GM23248 (cell line): ENCODE results near the gene ZNRD2. TPM values are rescaled to one million over a fixed set of nuclear protein-coding genes. Genes with fewer than 3 reads are reported as not detected.
A peak's percentile ranks its signal among the peaks of the same experiment; 100 is the strongest.

Experiments used
- DNase-seq: peaks from one replicate; pipeline ENCODE4 v3.0.0-alpha.2; 2015
- H2AFZ ChIP-seq: fragments of 200-600 bp; sonication (generic); 2 replicates; pipeline ENCODE4 v1.6.1; 2016; ENCODE audit warnings: antibody characterized with exemption
- H3F3A ChIP-seq: fragments of 200-600 bp; sonication (generic); 2 replicates; pipeline ENCODE4 v1.6.1; 2016; ENCODE audit warnings: mild to moderate bottlenecking, antibody characterized with exemption, mixed run types; ENCODE audit not compliant: insufficient read depth
- H3K27ac ChIP-seq: fragments of 200-600 bp; sonication (generic); 2 replicates; pipeline ENCODE4 v1.5.1; 2016; ENCODE audit warnings: mild to moderate bottlenecking
- H3K27me3 ChIP-seq: fragments of 200-600 bp; sonication (generic); replicated peaks from 2 replicates; pipeline ENCODE4 v1.6.1; 2016; ENCODE audit warnings: mild to moderate bottlenecking; ENCODE audit not compliant: insufficient read depth
- H3K36me3 ChIP-seq: fragments of 200-600 bp; sonication (generic); 2 replicates; pipeline ENCODE4 v1.6.1; 2016; ENCODE audit warnings: low read depth, mild to moderate bottlenecking
- H3K4me1 ChIP-seq: fragments of 200-600 bp; sonication (generic); 2 replicates; pipeline ENCODE4 v1.6.1; 2016; ENCODE audit warnings: mild to moderate bottlenecking; ENCODE audit not compliant: insufficient read depth
- H3K4me2 ChIP-seq: fragments of 200-600 bp; sonication (generic); one replicate; pipeline ENCODE4 v1.6.1; 2016; ENCODE audit warnings: mild to moderate bottlenecking; ENCODE audit not compliant: unreplicated experiment
- H3K4me3 ChIP-seq: fragments of 200-600 bp; sonication (generic); 2 replicates; pipeline ENCODE4 v1.5.1; 2016; ENCODE audit warnings: mild to moderate bottlenecking
- H3K79me2 ChIP-seq: fragments of 200-600 bp; sonication (generic); 2 replicates; pipeline ENCODE4 v1.6.1; 2016; ENCODE audit warnings: mild to moderate bottlenecking; ENCODE audit not compliant: insufficient read depth
- H3K9ac ChIP-seq: fragments of 200-600 bp; sonication (generic); 2 replicates; pipeline ENCODE4 v1.6.1; 2016; ENCODE audit warnings: mild to moderate bottlenecking
- H3K9me2 ChIP-seq: fragments of 200-600 bp; sonication (generic); 2 replicates; pipeline ENCODE4 v1.6.1; 2016; ENCODE audit warnings: mixed run types, mild to moderate bottlenecking, moderate library complexity; ENCODE audit not compliant: insufficient read depth
- H3K9me3 ChIP-seq: fragments of 200-600 bp; sonication (generic); one replicate; pipeline ENCODE4 v1.6.1; 2017; ENCODE audit warnings: low read depth
- H4K20me1 ChIP-seq: fragments of 200-600 bp; sonication (generic); 2 replicates; pipeline ENCODE4 v1.6.0; 2016; ENCODE audit not compliant: insufficient read depth
- EZH2 ChIP-seq: fragments of 200-600 bp; sonication (generic); IDR thresholded peaks from 2 replicates; pipeline ENCODE4 v1.6.1; 2018; ENCODE audit warnings: antibody characterized with exemption, mild to moderate bottlenecking; ENCODE audit not compliant: insufficient read depth, poor library complexity, severe bottlenecking
- EZH2phosphoT487 ChIP-seq: fragments of 200-600 bp; sonication (generic); IDR thresholded peaks from 2 replicates; pipeline ENCODE4 v1.6.1; 2018; ENCODE audit warnings: antibody characterized with exemption, moderate library complexity, mild to moderate bottlenecking, low read depth; ENCODE audit not compliant: insufficient read depth
- WGBS, 2 experiments: methylation state at CpG; one replicate each; pipeline ENCODE4 v1.1.6; 2015 to 2017; ENCODE audit warnings: low lambda C conversion rate in 2 of 2, low coverage in 1 of 2; ENCODE audit errors: missing lambda C conversion rate in 2 of 2; 5-methylcytosine and 5-hydroxymethylcytosine counted together
- in situ Hi-C: fragments of 300-500 bp; cut with MboI; formaldehyde crosslinking; loops from 2 replicates; pipeline ENCODE4 v1.15.0; 2020
- polyA plus RNA-seq: library from polyadenylated mRNA; unstranded; fragments of >200 nt; fragmentation: Nextera tagmentation; extraction: Ambion mirVana; gene quantifications from 2 replicates; pipeline ENCODE4 v1.2.1, GENCODE V29; 2016
- total RNA-seq: library from RNA; depleted of rRNA; stranded (reverse); fragments of >200 nt; shearing (Covaris generic); gene quantifications from 2 replicates; pipeline ENCODE4 v1.2.3, GENCODE V29; 2014

ZNRD2 gene
- total and polyA plus RNA-seq, 2 experiments from 2014 or later, result 54.5 to 74.9 TPM

DNA sequence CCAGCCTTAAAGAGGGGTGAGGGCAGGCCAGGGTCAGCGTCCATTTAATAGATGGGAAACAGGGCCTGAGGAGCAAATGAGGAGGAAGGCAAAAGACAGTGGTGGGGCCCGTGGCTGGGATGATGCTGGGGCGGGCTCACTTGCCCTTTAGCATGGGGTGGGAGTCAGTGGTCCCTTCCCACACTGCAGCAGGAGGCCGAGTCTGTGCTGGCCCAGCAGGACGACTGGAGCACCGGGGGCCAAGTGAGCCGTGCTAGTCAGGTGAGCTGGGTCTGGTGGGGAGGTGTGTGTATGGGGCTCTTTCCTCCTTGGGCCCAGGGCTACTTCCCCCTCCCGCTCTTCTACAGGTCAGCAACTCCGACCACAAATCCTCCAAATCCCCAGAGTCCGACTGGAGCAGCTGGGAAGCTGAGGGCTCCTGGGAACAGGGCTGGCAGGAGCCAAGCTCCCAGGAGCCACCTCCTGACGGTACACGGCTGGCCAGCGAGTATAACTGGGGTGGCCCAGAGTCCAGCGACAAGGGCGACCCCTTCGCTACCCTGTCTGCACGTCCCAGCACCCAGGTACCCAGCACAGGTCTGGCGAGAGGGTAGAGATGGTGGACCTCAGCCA, 32.6 kb upstream of the ZNRD2 start:
- Histone ChIP-seq H3K79me2 (no peaks in the 10 kb centered on the region), H2AFZ (no peak overlapping the region)
- peak; percentile 27 for DNase-seq

DNA sequence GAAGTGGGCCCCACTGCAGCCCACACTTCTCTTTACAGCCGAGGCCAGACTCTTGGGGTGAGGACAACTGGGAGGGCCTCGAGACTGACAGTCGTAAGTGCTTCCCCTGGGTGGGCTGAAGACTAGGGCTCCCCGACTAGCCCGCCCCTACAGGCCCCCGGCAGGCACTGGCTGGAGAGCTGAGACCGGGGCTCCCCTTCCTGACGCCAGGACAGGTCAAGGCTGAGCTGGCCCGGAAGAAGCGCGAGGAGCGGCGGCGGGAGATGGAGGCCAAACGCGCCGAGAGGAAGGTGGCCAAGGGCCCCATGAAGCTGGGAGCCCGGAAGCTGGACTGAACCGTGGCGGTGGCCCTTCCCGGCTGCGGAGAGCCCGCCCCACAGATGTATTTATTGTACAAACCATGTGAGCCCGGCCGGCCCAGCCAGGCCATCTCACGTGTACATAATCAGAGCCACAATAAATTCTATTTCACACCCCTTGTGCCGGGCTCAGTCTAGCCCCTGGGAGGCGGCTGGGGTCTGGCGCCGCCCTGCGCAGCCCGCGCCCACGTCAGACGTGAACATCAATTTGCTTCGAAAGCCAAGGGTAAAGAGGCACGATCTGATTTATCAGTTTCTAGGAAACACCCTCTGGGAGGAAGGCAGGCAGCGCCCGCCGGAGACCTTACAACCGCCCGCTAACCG, 31.9 kb upstream of the ZNRD2 start:
- peak; percentile 28 for DNase-seq
- no peaks in the 10 kb centered on the region for H3K9me3 ChIP-seq
- no peaks in the 10 kb centered on the region; the same call in 1 of the 2 replicates for H3K4me1 ChIP-seq
- TF ChIP-seq EZH2, result no peak
- TF ChIP-seq EZH2phosphoT487, result no peak
- H2AFZ ChIP-seq, result no peak overlapping the region
- 87% methylated on average over 40 to 43 of the region's 43 CpGs for whole genome bisulfite sequencing, 2 experiments
- no peak overlapping the region for H3K4me3 ChIP-seq
- no peaks in the 10 kb centered on the region for H3K9me2 ChIP-seq
- no peaks in the 10 kb centered on the region for H4K20me1 ChIP-seq
- no peaks in the 10 kb centered on the region for H3K79me2 ChIP-seq
- no peak overlapping the region for H3K9ac ChIP-seq
- in situ Hi-C loops, result no loop called here
- peaks cover 29% of the 10 kb centered on the region for H3F3A ChIP-seq
- H3K4me2 ChIP-seq, result no peak overlapping the region
- 0 out of 2 replicates have a peak, but pooled peaks cover 3% of the 10 kb centered on the region for H3K36me3 ChIP-seq
- H3K27ac ChIP-seq, result no peak overlapping the region
- no peaks in the 10 kb centered on the region for H3K27me3 ChIP-seq

More for the DNA sequence above, 32.6 kb upstream of the ZNRD2 start:
- Histone ChIP-seq H3K36me3 (peaks cover 9% of the 10 kb centered on the region; the same call in 1 of the 2 replicates), H3K4me3 (no peak overlapping the region), H4K20me1 (no peaks in the 10 kb centered on the region), H3K4me2 (no peak overlapping the region), H3K9me3 (no peaks in the 10 kb centered on the region), H3K9ac (no peak overlapping the region), H3F3A (peaks cover 31% of the 10 kb centered on the region), H3K4me1 (no peaks in the 10 kb centered on the region; the same call in 1 of the 2 replicates), H3K27ac (no peak overlapping the region), H3K9me2 (no peaks in the 10 kb centered on the region), H3K27me3 (no peaks in the 10 kb centered on the region)
- WGBS, 2 experiments, result 80 to 84% methylated on average over 18 of the region's 18 CpGs
- TF ChIP-seq EZH2phosphoT487 (no peak), EZH2 (no peak)
- in situ Hi-C loops, result no loop called here

DNA sequence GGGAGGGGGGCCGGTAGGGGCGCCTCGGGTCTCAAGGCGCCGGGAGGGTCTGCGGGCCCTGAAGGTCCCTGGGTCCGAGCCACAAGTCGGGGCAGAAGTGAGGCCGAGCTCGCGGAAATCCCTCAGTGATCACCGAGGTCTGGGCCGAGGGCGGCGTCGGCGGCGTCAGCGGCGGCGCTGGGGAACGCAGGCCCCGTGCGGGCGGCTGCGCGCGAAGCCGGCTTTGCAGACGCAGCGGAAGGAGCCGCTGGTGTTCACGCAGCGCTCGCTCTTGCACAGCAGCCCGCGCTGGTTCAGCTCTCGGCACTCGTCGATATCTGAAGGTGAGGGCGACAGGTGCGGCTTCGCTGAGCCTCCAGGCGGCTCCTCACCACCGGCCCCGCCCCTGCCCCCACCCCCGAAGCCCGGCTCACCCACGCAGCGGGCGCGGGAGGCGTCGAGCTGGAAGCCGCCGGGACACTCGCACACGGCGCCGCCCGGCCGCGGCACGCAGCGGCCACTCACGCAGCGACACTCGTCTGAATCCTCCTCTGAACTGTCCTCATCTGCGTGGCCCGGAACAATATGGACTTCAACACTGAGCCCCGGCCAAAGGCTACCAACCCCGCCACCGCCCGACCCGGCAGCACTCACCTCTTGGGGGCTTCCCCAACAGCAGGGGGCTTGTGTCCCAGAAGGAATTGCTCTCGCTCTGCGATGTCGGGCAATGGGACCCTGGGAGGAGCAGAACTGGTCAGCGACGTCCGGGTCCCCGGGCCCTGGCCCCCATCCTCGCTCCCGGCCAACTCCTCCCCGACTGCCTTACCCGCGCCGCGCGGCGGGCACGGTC, 31.1 kb upstream of the ZNRD2 start:
- no peak for TF ChIP-seq EZH2
- no peak for TF ChIP-seq EZH2phosphoT487
- peak overlapping the region; percentile 68; the same call in 1 of the 2 replicates for H3K4me3 ChIP-seq
- in situ Hi-C loops, result no loop called here
- no peaks in the 10 kb centered on the region for H3K9me2 ChIP-seq
- H3K9me3 ChIP-seq, result no peaks in the 10 kb centered on the region
- peak overlapping the region; percentile 64; the same call in 1 of the 2 replicates for H3K9ac ChIP-seq
- H2AFZ ChIP-seq, result no peak overlapping the region
- H3K4me1 ChIP-seq, result no peaks in the 10 kb centered on the region; the same call in 1 of the 2 replicates
- no peaks in the 10 kb centered on the region for H3K27me3 ChIP-seq
- WGBS, 2 experiments, result 90% methylated on average over 48 to 86 of the region's 92 CpGs
- H3K36me3 ChIP-seq, result 0 out of 2 replicates have a peak, but pooled peaks cover 3% of the 10 kb centered on the region
- no peaks in the 10 kb centered on the region for H4K20me1 ChIP-seq
- H3F3A ChIP-seq, result peaks cover 29% of the 10 kb centered on the region
- DNase-seq, result peak; percentile 18
- peak overlapping the region; percentile 77 for H3K27ac ChIP-seq
- no peaks in the 10 kb centered on the region for H3K79me2 ChIP-seq
- H3K4me2 ChIP-seq, result no peak overlapping the region

DNA sequence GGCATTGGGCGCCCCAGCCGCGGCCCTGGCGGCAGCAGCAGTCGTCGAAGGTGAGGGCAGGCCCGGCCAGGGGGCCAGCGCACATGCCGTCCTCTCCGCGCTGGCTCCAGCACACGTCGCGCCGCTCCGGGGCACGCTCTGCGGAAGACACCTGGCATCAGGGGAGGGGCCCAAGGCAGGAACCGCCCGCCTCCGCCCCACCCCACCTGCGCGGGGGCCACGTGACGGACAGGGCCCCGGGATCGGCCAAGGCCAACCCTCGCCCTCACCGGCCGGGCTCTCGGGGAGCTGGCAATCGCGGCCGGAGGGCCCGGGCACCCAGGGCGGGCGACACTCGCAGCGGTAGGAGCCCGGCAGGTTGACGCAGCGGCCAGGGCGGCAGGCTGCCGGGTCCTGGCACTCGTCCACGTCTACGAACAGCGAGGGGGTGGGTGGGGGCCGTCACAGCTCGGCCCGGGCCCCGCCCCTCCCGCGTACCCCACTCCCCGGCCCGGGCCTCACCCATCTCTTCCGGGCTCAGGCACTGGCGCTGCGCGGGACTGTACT, 30.5 kb upstream of the ZNRD2 start:
- TF ChIP-seq EZH2phosphoT487 (no peak), EZH2 (no peak)
- DNase-seq, result no peak
- Histone ChIP-seq H3K9me3 (no peaks in the 10 kb centered on the region), H3K9ac (peak overlapping the region; percentile 64), H3K79me2 (no peaks in the 10 kb centered on the region), H3F3A (peaks cover 36% of the 10 kb centered on the region), H3K4me1 (no peaks in the 10 kb centered on the region; the same call in 1 of the 2 replicates), H3K9me2 (no peaks in the 10 kb centered on the region), H2AFZ (peak overlapping the region; percentile 42; the same call in 1 of the 2 replicates), H4K20me1 (no peaks in the 10 kb centered on the region), H3K4me3 (peak overlapping the region; percentile 68), H3K36me3 (0 out of 2 replicates have a peak, but pooled peaks cover 3% of the 10 kb centered on the region), H3K27me3 (no peaks in the 10 kb centered on the region), H3K4me2 (peak overlapping the region; percentile 70), H3K27ac (peak overlapping the region; percentile 77)
- in situ Hi-C loops, result no loop called here
- 27 to 33% methylated on average over 28 to 56 of the region's 60 CpGs for WGBS, 2 experiments
